ENCODE data around the gene TPST2.

GRCh38 chr22:26496456-26496855 is 93.5 kb downstream of the TPST2 start:
- no peak for TF ChIP-seq CTCF (IDR thresholded peaks at IDR 0.05)
- TF ChIP-seq POLR2A (IDR thresholded peaks at IDR 0.05), result no peak

All from esophagus squamous epithelium (tissue), 4 donors.